ENCODE data around the gene CCDC126.

Gene CCDC126

DNA sequence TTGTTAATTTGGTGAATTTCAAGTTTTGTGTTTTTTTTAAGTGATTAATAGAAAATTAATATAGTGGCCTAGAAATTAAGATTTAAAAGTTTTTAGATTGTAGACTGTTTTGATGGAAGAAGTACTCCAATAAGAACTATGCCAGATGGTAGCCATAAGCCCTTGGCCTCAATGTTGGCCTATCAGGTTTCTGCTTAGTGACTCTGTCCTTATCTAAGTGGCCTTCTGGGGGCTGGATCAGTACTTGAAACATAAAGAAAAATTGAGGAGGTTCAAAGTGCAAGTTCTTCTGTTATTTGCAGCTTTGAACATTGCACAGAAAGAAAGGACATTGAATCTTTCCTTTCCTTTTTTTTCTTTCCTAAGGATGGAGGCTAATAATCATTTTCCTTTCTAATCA, 9.9 kb downstream of the CCDC126 start:
- TF ChIP-seq, protein P1, sequence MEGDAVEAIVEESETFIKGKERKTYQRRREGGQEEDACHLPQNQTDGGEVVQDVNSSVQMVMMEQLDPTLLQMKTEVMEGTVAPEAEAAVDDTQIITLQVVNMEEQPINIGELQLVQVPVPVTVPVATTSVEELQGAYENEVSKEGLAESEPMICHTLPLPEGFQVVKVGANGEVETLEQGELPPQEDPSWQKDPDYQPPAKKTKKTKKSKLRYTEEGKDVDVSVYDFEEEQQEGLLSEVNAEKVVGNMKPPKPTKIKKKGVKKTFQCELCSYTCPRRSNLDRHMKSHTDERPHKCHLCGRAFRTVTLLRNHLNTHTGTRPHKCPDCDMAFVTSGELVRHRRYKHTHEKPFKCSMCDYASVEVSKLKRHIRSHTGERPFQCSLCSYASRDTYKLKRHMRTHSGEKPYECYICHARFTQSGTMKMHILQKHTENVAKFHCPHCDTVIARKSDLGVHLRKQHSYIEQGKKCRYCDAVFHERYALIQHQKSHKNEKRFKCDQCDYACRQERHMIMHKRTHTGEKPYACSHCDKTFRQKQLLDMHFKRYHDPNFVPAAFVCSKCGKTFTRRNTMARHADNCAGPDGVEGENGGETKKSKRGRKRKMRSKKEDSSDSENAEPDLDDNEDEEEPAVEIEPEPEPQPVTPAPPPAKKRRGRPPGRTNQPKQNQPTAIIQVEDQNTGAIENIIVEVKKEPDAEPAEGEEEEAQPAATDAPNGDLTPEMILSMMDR (IDR thresholded peaks at IDR 0.05; ENCODE audit: control insufficient read depth, extremely low read depth, insufficient read depth), result no peak
- no peak for DNase-seq (ENCODE audit: low read depth)
- H3K4me3 ChIP-seq (ENCODE audit: low read depth, low read length), result no peak overlapping the region

DNA sequence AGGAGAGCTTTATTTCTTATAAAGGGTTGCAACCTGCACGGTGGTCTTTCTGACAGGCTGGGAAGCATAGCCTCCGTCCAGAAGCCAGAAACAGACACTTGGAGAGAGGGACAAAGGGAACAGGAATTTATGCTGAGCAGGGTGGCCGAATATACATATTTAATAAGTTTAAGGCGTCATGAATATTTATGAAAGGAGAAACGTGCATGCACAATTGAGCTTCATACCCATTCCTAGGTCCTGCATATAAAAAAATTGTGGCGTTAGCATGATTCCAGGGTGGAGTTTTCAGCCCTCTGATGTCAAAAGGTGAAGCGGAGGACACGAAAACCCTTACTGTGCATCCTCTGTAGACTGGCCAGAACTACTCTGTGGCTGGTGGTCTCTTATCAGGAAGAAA, 10.7 kb downstream of the CCDC126 start:
- TF ChIP-seq, protein P1 (IDR thresholded peaks at IDR 0.05; ENCODE audit: control insufficient read depth, extremely low read depth, insufficient read depth), result no peak

DNA sequence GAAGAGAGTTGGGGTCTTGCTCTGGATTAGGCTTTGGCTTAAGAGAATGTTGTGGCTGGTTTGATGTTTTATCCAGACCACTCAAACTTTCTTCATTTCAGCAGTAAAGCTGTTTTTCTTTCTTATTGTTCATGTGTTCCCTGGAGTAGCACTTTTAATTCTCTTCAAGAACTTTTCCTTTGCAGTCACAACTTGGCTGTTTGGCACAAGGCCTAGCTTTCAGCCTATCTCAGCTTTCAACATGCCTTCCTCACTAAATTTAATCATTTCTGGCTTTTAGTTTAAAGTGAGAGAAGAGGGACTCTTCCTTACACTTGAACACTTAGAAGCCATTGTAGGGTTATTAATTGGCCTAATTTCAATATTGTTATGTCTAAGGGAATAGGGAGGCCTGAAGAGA, 18.1 kb downstream of the CCDC126 start:
- H3K4me3 ChIP-seq (ENCODE audit: low read depth, low read length), result no peak overlapping the region
- no peak for DNase-seq (ENCODE audit: low read depth)
- TF ChIP-seq, protein P1 (IDR thresholded peaks at IDR 0.05; ENCODE audit: control insufficient read depth, extremely low read depth, insufficient read depth), result no peak

More for the DNA sequence above, 10.7 kb downstream of the CCDC126 start:
- H3K4me3 ChIP-seq (ENCODE audit: low read depth, low read length), result no peak overlapping the region
- no peak for DNase-seq (ENCODE audit: low read depth)

DNA sequence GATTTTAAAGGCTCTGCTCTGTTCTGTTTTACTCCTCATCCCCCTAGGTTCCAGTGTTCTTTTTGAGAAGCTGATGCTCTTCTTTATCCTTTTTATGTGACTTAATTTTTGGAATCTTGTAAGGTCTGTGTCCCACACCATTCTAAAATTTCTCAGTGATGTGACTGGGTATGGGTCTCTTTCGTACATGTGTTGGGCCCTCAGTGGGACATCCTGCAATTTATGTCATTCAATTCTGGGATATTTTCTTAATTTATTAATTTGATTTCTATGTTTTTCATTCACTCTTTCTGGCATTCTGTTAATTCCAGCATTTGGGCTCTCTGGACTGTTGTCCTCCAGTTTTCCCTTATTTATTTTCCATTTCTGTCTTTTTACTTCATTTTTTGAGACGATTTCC, 19.4 kb downstream of the CCDC126 start:
- TF ChIP-seq, protein P1 (IDR thresholded peaks at IDR 0.05; ENCODE audit: control insufficient read depth, extremely low read depth, insufficient read depth), result no peak
- DNase-seq (ENCODE audit: low read depth), result no peak
- no peak overlapping the region for H3K4me3 ChIP-seq (ENCODE audit: low read depth, low read length)

DNA sequence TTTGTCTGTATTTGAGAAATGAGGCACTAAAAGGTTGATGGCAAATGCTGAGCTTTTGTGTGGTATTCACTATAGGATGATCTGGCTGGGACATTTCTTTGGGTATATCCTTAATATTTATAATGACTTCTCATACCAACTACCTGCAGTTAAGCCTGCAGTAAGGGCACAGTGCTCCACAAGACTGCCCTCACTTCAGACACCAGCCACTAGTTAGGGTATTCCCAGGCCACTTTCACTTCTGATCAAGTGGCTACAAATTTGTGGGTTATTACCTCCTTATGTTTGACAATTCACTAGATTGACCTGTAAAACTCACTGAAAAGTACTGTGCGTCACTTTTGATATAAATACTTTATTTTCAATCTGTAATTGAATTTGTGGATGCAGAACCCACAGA, 20.3 kb downstream of the CCDC126 start:
- no peak for DNase-seq (ENCODE audit: low read depth)
- no peak overlapping the region for H3K4me3 ChIP-seq (ENCODE audit: low read depth, low read length)
- TF ChIP-seq, protein P1 (IDR thresholded peaks at IDR 0.05; ENCODE audit: control insufficient read depth, extremely low read depth, insufficient read depth), result no peak

DNA sequence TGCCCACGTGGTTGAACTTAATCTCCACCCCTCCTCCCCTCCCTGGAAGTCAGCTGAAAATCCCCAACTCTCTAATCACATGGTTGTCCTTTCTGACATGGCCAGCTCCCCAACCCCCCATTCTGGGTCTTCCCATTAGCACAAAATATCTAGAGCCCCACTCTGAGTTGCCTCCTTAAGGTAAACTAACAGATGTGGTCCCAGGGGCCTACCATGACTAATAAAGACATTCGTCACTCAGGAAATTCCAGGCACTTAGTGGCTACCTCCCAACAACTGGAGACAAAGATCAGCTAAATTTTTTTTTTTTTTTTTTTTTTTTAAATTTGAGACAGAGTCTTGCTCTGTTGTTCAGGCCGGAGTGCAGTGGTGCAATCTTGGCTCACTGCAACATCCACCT, 21.1 kb downstream of the CCDC126 start:
- DNase-seq (ENCODE audit: low read depth), result no peak
- TF ChIP-seq, protein P1 (IDR thresholded peaks at IDR 0.05; ENCODE audit: control insufficient read depth, extremely low read depth, insufficient read depth), result no peak
- no peak overlapping the region for H3K4me3 ChIP-seq (ENCODE audit: low read depth, low read length)

DNA sequence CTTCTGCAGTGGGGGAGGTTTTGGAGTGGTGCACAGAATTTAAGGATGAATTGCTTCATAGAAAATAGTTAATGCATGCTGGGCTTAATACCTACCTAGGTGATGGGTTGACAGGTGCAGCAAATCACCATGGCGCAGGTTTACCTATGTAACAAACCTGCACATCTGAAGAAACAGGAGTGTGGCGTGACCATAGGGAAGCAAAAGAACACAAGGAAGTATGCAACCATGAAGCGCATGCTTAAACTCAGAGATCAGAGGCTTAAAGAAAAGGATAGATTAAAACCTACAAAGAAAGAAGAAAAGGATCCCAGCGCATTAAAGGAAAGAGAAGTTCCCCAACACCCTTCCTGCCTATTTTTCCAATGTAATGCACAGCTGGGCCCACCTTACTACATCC, 22.0 kb downstream of the CCDC126 start:
- DNase-seq (ENCODE audit: low read depth), result no peak
- no peak overlapping the region for H3K4me3 ChIP-seq (ENCODE audit: low read depth, low read length)
- TF ChIP-seq, protein P1 (IDR thresholded peaks at IDR 0.05; ENCODE audit: control insufficient read depth, extremely low read depth, insufficient read depth), result no peak

Measured in LNCaP clone FGC (cell line).